Measurements from ENCODE around the gene TBL1Y.
"Not testable (repeated sequence)": the region's sequence is repeated elsewhere in the genome, so short reads cannot be mapped to it uniquely, and the experiment has no call there.

TBL1Y gene

DNA sequence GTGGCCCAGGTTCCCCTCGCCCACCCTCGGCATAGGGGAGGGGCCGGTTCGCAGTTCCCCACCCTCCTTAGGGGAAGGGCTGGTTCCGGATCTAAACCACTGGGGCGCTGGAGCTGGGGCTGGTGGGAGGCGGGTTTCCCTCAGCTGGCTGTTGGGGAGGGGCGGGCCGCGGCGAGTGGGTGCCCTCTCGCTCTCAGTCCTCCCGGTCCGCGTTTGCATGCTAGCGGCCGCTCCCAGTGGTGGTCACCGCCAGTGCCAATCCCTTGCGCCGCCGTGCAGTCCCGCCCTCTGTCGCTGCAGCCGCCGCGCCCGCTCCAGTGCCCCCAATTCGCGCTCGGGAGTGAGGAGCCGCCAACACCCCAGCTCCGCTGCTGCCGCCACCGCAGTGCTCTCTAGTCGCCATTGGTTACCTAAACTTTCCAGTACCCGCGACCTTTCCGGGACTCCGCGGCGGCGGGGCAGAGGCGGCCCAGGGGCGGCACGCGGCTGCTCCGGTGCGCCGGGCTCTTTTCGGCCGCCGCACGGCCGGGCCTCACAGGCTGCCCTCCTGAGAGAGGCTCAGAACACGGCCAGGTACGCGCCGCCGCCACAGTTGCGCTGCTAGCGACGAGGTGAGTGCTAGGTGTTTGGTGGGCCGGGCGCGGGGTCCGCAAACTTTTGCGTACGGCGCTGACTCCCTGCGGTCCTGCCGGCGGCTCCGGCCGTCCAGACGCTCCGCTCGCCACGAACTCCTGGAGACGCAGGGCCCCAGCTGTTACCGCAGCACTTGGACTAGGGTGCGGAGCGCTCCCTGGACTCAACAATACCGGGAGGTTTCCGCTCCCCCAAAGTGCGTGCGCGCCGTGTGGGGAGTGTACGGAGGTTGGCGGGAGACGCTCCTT is at the start of gene TBL1Y:
TBL1Y (plus strand) TSS at position 326 of the 881 bp plus-strand sequence. CDS start 114,388 bp downstream, outside the sequence.
- TF ChIP-seq CTCF (IDR thresholded peaks at IDR 0.05; ENCODE audit: insufficient read depth, low read depth, low read length, missing control alignments): no peak
- DNase-seq (ENCODE audit: low read depth): peak; percentile 23
- peak within 1 kb of the TSS; percentile 57 for H3K4me3 ChIP-seq (ENCODE audit: low read length)

DNA sequence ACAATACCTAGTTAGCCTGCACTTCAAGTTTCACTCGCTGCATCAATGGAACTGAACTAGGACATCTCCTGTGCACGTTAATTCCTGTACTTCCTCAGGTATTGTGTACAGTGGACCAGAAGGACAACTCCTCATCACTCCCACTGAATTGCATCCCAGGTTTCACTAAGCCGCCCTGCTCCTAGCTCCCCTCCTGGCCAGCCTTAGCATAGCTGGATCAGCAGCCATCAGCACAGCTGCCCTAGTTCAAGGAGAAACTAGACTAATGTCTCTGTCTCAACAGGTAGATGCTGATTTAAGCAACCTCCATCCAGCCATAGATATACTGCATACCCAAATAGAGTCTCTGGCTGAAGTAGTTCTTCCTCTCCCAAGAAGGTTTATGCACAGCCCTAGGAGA is 16.0 kb upstream of the TBL1Y start:
- TF ChIP-seq CTCF (IDR thresholded peaks at IDR 0.05; ENCODE audit: insufficient read depth, low read depth, low read length, missing control alignments): peak; percentile 17
- DNase-seq (ENCODE audit: low read depth): no peak
- no peak overlapping the region for H3K4me3 ChIP-seq (ENCODE audit: low read length)

GRCh38 chrY:6895236-6895635 is 15.3 kb upstream of the TBL1Y start:
- DNase-seq (ENCODE audit: low read depth): no peak
- TF ChIP-seq CTCF (IDR thresholded peaks at IDR 0.05; ENCODE audit: insufficient read depth, low read depth, low read length, missing control alignments): no peak
- no peak overlapping the region for H3K4me3 ChIP-seq (ENCODE audit: low read length)

DNA sequence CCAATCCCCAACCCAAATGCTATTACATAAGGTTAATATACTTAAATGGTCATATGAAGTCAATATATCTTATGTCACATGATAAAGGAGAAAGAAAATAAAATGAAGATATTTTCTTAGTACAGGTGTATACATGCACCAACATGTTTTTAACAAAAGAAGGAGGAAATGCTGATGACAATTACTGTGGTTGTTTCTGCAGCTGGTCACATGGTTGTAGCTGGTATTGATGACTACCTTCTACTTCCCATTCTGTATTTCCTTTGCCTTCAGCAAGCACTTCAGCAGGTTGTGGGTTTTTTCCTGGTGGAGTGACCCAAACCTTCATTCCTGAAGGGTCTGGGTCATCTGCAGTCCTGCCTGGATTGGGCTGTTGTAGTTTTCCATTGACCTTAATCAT is 8.4 kb upstream of the TBL1Y start:
- not testable (repeated sequence) for H3K4me3 ChIP-seq (ENCODE audit: low read length)
- DNase-seq (ENCODE audit: low read depth): peak; percentile 66

GRCh38 chrY:6907591-6907990 is 2.9 kb upstream of the TBL1Y start:
- H3K4me3 ChIP-seq (ENCODE audit: low read length): no peak overlapping the region
- TF ChIP-seq CTCF (IDR thresholded peaks at IDR 0.05; ENCODE audit: insufficient read depth, low read depth, low read length, missing control alignments): no peak
- DNase-seq (ENCODE audit: low read depth): peak; percentile 46

DNA sequence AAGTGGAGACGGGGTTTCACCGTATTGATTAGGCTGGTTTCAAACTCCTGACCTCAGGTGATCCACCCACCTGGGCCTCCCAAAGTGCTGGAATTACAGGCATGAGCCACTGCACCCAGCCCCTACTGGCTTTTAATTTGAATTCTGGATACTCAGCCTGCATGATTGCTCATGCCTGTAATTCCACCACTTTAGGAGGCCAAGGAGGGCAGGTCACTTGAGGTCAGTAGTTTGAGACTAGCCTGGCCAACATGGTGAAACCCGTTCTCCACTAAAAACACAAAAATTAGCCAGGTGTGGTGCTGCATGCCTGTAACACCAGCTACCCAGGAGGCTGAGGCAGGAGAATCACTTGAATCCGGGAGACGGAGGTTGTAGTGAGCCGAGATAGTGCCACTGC is 2.5 kb upstream of the TBL1Y start:
- DNase-seq (ENCODE audit: low read depth); H3K4me3 ChIP-seq (ENCODE audit: low read length): not testable (repeated sequence)

DNA sequence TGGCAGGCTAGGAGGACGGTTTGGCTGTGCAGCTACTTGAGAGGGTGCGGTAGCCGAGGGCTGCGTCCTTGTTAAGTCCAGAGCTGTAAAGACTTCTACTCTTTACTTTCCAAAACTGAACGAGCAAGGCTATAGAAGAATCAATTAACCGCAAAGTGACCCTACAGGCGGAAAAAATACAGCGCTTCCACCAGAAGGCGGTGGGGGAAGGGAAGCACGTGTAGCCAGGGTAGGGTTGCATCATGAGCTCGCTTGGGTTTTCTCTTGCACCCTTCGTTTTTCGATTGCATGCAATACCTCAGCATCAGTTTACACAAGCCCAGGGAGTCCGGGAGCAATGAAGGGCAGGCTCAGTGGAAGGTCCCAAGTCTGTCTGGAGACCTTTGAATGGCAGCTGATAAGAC is 1.4 kb upstream of the TBL1Y start:
- TF ChIP-seq CTCF (IDR thresholded peaks at IDR 0.05; ENCODE audit: insufficient read depth, low read depth, low read length, missing control alignments): no peak
- DNase-seq (ENCODE audit: low read depth): peak; percentile 24
- peak overlapping the region; percentile 13 for H3K4me3 ChIP-seq (ENCODE audit: low read length)

- TF ChIP-seq CTCF (IDR thresholded peaks at IDR 0.05; ENCODE audit: insufficient read depth, low read depth, low read length, missing control alignments): no peak
- peak; percentile 40 for DNase-seq (ENCODE audit: low read depth)
- H3K4me3 ChIP-seq (ENCODE audit: low read length): peak overlapping the region; percentile 57
Observed at GRCh38 chrY:6909856-6910255, 641 bp upstream of the TBL1Y start.

All from epithelial cell of esophagus (primary cell).